GM12878 (cell line): ENCODE data around the gene CFAP61. TPM values are rescaled to one million over a fixed set of nuclear protein-coding genes. Genes with fewer than 3 reads are reported as not detected.

Experiments
- ATAC-seq: fragments of 200-7000 bp; cut with Tn5 transposase; 3 replicates; pipeline ENCODE4 v1.9.1; 2020; ENCODE audit warnings: mild to moderate bottlenecking, moderate library complexity
- BruUV-seq: library from RNA; stranded (reverse); fragments of 400-500 nt; replicated peaks from 2 replicates; lab custom pipeline; 2021; lab: Mats Ljungman, UMichigan
- CTCF ChIA-PET: fragments of 300-600 bp; sonication (Branson Sonifier 250); formaldehyde crosslinking; extraction: SDS; loops from one replicate; lab custom pipeline; 2021; ENCODE audit warnings: inconsistent platforms; lab: Yijun Ruan, JAX
- POLR2A ChIA-PET: fragments of 350-600 bp; formaldehyde crosslinking; extraction: SDS; loops from one replicate; lab custom pipeline; 2021; ENCODE audit warnings: inconsistent platforms; lab: Charles Lee
- RAD21 ChIA-PET: fragments of 300-600 bp; sonication (Branson Sonifier 250); formaldehyde crosslinking; loops from one replicate; lab custom pipeline; 2023; ENCODE audit warnings: antibody characterized with exemption; ENCODE audit not compliant: unreplicated experiment; lab: Charles Lee
- SMC1A ChIA-PET: fragments of 300-600 bp; sonication (Branson Sonifier 250); formaldehyde crosslinking; loops from one replicate; lab custom pipeline; 2023; ENCODE audit not compliant: unreplicated experiment, uncharacterized antibody; lab: Charles Lee
- DNase-seq: peaks from one replicate; pipeline ENCODE4 v3.0.0-alpha.2; 2011; ENCODE audit warnings: low read depth, low spot score
- FAIRE-seq: peaks from 3 replicates; lab custom pipeline; 2011; peaks lifted over from hg19 to GRCh38; lab: Jason Lieb, UNC
- H2AFZ ChIP-seq: 2 replicates; pipeline ENCODE4 v1.6.0; 2011; ENCODE audit warnings: low read depth, low read length, control low read depth; ENCODE audit not compliant: control insufficient read depth
- H3K27ac ChIP-seq: 2 replicates; pipeline ENCODE4 v1.5.1; 2011; ENCODE audit warnings: control low read depth; ENCODE audit not compliant: control insufficient read depth, insufficient read depth
- H3K27me3 ChIP-seq, 2 experiments: replicated peaks in 1 of 2; 2 replicates each; pipeline versions ENCODE4 v1.6.0 to v1.6.1; 2011; ENCODE audit warnings: low read length in 1 of 2; ENCODE audit not compliant: control insufficient read depth in 2 of 2, insufficient read depth in 2 of 2
- H3K36me3 ChIP-seq, 2 experiments: 2 replicates each; pipeline ENCODE4 v1.5.1; 2011; ENCODE audit warnings: low read length in 1 of 2; ENCODE audit not compliant: control insufficient read depth in 2 of 2, insufficient read depth in 2 of 2
- H3K4me1 ChIP-seq: 2 replicates; pipeline ENCODE4 v1.6.1; 2011; ENCODE audit warnings: mild to moderate bottlenecking, low read length, moderate library complexity, mixed read lengths; ENCODE audit not compliant: control insufficient read depth, insufficient read depth
- H3K4me2 ChIP-seq: 2 replicates; pipeline ENCODE4 v1.6.0; 2011; ENCODE audit warnings: control low read depth; ENCODE audit not compliant: control insufficient read depth, insufficient read depth
- H3K4me3 ChIP-seq: fragments of 200-600 bp; sonication (generic); 2 replicates; pipeline ENCODE4 v1.5.1; 2016
- H3K79me2 ChIP-seq: 2 replicates; pipeline ENCODE4 v1.6.0; 2011; ENCODE audit warnings: low read length; ENCODE audit not compliant: control insufficient read depth, insufficient read depth
- H3K9ac ChIP-seq: 2 replicates; pipeline ENCODE4 v1.8.0; 2011; ENCODE audit warnings: low read length, control low read depth, mixed read lengths; ENCODE audit not compliant: control insufficient read depth, insufficient read depth
- H3K9me3 ChIP-seq: replicated peaks from 3 replicates; pipeline ENCODE4 v1.5.1; 2011; ENCODE audit warnings: mild to moderate bottlenecking, low read length; ENCODE audit not compliant: control insufficient read depth, insufficient read depth
- H4K20me1 ChIP-seq: 2 replicates; pipeline ENCODE4 v1.6.0; 2011; ENCODE audit not compliant: control insufficient read depth, insufficient read depth
- BRCA1 ChIP-seq: IDR thresholded peaks from 2 replicates; pipeline ENCODE4 v1.6.1; 2011; ENCODE audit warnings: low read depth, low read length, improper control_type of control experiment
- CHD2 ChIP-seq: IDR thresholded peaks from 2 replicates; pipeline ENCODE4 v1.6.1; 2011; ENCODE audit warnings: low read depth, low read length, improper control_type of control experiment, borderline replicate concordance
- EZH2 ChIP-seq: IDR thresholded peaks from 2 replicates; pipeline ENCODE4 v1.6.1; 2012; ENCODE audit warnings: low read depth, mild to moderate bottlenecking, control low read depth, inconsistent platforms, low read length, borderline replicate concordance; ENCODE audit not compliant: control insufficient read depth
- FOXM1 ChIP-seq: IDR thresholded peaks from 2 replicates; pipeline ENCODE4 v1.6.1; 2012; ENCODE audit warnings: low read depth, mild to moderate bottlenecking, inconsistent platforms, low read length, moderate library complexity
- HDGF ChIP-seq: fragments of 450-650 bp; IDR thresholded peaks from 2 replicates; pipeline ENCODE4 v1.6.1; 2016; ENCODE audit warnings: antibody characterized with exemption
- NBN ChIP-seq: fragments of 450-650 bp; IDR thresholded peaks from 2 replicates; pipeline ENCODE4 v1.6.1; 2016
- PAX5 ChIP-seq: IDR thresholded peaks from 2 replicates; pipeline ENCODE4 v1.6.1; 2011; ENCODE audit warnings: low read depth, low read length, borderline replicate concordance
- PML ChIP-seq: IDR thresholded peaks from 2 replicates; pipeline ENCODE4 v1.6.1; 2012; ENCODE audit warnings: low read length, inconsistent platforms
- RAD51 ChIP-seq: fragments of 450-650 bp; IDR thresholded peaks from 2 replicates; pipeline ENCODE4 v1.6.1; 2016; ENCODE audit warnings: moderate library complexity, mild to moderate bottlenecking, inconsistent platforms
- SUZ12 ChIP-seq: fragments of 200-600 bp; sonication (generic); IDR thresholded peaks from one replicate; pipeline ENCODE4 v1.6.1; 2018; ENCODE audit warnings: antibody characterized with exemption, mild to moderate bottlenecking; ENCODE audit not compliant: unreplicated experiment
- TAF1 ChIP-seq: IDR thresholded peaks from 2 replicates; pipeline ENCODE4 v1.6.1; 2011; ENCODE audit warnings: mild to moderate bottlenecking, low read depth, low read length, borderline replicate concordance
- WGBS: methylation state at CpG from one replicate; pipeline ENCODE4 v1.1.6; 2016; ENCODE audit warnings: low lambda C conversion rate; ENCODE audit not compliant: insufficient replicate concordance, insufficient coverage; ENCODE audit errors: missing lambda C conversion rate; 5-methylcytosine and 5-hydroxymethylcytosine counted together
- in situ Hi-C: fragments of 300-500 bp; cut with MboI; formaldehyde crosslinking; loops from 9 replicates; pipeline ENCODE4 v1.14.3; 2018; ENCODE audit warnings: mixed read lengths
- intact Hi-C: fragments of 100-400 bp; cut with micrococcal nuclease; formaldehyde crosslinking; loops from one replicate; pipeline ENCODE4 v1.14.2; 2022; ENCODE audit not compliant: unreplicated experiment
- polyA plus RNA-seq, 11 experiments: library from polyadenylated mRNA; depleted of rRNA in 4 of 11; unstranded in 6 of 11; stranded (reverse) in 5 of 11; fragments of >200 nt; fragmentation: Nextera tagmentation in 4 of 11; fragmentation: Illumina TruSeq in 1 of 11; extraction: Ambion mirVana in 4 of 11; extraction: Trizol in 1 of 11; gene quantifications; 1 replicate in 1 of 11; 2 replicates in 10 of 11; pipeline versions ENCODE4 v1.2.1 to v1.2.3, GENCODE V29; 2011 to 2016; ENCODE audit warnings: inconsistent platforms in 2 of 11, missing spikeins in 2 of 11, low read depth in 1 of 11
- total RNA-seq, 4 experiments: library from RNA; depleted of rRNA in 3 of 4; stranded (reverse); fragments of >200 nt in 3 of 4; fragmentation: Illumina TruSeq in 1 of 4; extraction: Trizol in 1 of 4; gene quantifications; 2 replicates each; pipeline versions ENCODE4 v1.2.1 to v1.2.3, GENCODE V29; 2013 to 2021

The CFAP61 gene
- total and polyA plus RNA-seq, 10 of the 15 experiments (the other 5 are each of a cell fraction or from before 2014, with no cell fraction given) = 0.11 to 0.41 (median 0.24) TPM; not detected in 7

DNA sequence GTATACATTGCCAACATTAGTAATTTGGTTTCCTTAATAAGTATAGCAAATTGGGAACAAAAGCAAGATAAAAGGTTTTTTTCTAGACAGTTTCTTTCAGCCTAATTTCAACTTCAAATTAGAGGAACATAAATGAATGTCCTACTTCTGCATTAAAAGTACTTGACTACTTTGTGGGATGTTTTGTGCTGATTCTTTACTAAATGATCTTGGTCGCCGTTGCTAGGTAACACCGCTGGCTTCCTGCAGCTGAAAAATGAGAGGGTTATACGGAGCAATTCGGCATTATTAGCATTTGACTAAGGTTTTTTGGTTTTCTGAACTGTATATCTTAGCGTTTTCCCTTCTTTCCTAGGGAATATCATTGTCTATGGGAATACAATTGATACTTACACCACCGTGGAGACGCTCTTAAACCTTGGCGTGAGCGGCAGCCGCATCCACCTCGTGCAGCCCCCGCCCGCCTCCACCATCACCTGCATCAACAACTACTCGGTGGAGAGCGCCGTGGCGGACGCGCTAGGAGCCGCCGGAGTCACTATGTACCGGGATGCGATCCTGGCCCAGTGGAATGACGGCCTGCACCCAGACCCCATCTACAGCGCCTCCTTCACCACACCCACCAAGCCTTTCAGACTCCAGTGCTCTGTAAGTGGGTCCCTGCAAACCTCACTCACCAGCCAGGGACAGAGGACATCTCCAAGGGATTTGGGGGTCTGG lies 224.6 kb downstream of the CFAP61 start:
- DNase-seq (no peak), ATAC-seq (no peak), FAIRE-seq (no peak)
- BruUV-seq = no TSS peak
- in situ Hi-C loops (no loop called here), intact Hi-C loops (no loop called here)
- Histone ChIP-seq H3K27ac (no peak overlapping the region), H3K9me3 (no peaks in the 10 kb centered on the region; the same call in 2 of the 3 replicates), H3K4me1 (no peaks in the 10 kb centered on the region), H2AFZ (no peak overlapping the region), H3K79me2 (no peaks in the 10 kb centered on the region), H3K4me3 (no peak overlapping the region), H3K36me3 (no peaks in the 10 kb centered on the region), H3K9ac (no peak overlapping the region), H3K27me3 (no peaks in the 10 kb centered on the region; a peak in 1 of 4 replicates), H4K20me1 (no peaks in the 10 kb centered on the region), H3K4me2 (no peak overlapping the region)
- TF ChIP-seq TAF1 (no peak), BRCA1 (no peak), PML (no peak), SUZ12 (no peak), CHD2 (no peak), RAD51 (no peak), EZH2 (no peak), PAX5 (no peak), FOXM1 (no peak), HDGF (no peak), NBN (no peak)
- WGBS = 38% methylated on average over 26 of the region's 26 CpGs
- ChIA-PET POLR2A (no interaction called here), SMC1A (no interaction called here), CTCF (no interaction called here), RAD21 (no interaction called here)
